Stromal cell of bone marrow (primary cell): ENCODE measurements around the gene CDK5R1.

Experiments
- DNase-seq: peaks from one replicate; pipeline ENCODE4 v3.0.0-alpha.2; 2012; ENCODE audit warnings: low read depth

The CDK5R1 gene

DNA sequence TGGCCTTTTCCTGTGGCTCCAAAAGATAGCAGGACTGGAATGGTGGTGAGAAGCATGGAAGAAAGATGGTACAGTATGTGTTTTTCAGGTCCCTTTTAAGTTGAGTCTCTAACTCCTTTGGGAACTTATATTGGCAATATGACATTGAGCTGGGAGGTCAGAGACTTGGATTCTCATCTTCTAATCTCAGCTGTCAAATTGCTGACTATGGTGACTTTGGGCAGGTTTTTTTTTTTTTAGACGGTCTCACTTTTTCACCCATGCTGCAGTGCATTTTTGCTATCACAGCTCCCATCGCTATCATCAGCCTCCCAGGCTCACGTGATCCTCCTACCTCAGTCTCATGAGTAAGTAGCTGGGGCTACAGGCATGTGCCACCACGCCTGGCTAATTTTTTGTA lies 15.1 kb upstream of the CDK5R1 start:
- DNase-seq = no peak

DNA sequence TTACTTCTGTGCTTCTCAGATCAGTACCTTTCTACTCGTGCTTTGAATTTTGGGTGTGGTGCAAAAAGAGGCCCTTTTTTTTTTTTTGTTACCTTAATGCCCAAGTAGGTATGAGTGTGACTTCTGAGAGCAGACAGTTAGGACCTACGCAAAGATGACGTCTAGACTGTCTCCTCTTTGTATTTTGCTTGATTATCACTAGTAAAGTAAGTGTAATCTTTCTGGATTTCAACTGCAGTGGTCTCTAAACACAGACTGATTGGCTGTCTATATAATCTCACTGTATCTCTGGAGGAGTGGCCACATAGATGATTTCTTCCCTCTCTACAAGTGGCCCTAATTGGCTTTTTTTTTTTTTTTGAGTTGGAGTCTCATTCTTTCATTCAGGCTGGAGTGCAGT lies 11.5 kb upstream of the CDK5R1 start:
- no peak for DNase-seq

DNA sequence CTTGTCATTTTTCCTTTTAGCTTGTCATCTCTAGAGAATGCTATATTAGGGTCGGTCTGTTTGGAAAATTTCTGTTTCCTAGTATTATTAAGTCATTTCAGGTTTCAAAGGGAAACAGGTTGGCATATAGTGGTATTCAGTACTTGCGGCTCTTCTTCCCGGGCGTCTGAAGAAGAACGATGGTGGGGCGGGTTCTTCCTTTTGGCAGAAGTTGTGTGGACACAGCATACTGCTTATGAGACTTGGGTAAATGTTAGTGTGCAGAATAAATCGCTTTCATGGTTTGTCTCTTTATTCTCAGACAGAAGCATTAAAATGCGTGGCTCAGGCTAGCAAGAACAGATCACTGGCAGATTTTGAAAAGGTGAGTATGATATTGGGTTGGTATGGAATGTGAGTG lies 9.6 kb upstream of the CDK5R1 start:
- no peak for DNase-seq

DNA sequence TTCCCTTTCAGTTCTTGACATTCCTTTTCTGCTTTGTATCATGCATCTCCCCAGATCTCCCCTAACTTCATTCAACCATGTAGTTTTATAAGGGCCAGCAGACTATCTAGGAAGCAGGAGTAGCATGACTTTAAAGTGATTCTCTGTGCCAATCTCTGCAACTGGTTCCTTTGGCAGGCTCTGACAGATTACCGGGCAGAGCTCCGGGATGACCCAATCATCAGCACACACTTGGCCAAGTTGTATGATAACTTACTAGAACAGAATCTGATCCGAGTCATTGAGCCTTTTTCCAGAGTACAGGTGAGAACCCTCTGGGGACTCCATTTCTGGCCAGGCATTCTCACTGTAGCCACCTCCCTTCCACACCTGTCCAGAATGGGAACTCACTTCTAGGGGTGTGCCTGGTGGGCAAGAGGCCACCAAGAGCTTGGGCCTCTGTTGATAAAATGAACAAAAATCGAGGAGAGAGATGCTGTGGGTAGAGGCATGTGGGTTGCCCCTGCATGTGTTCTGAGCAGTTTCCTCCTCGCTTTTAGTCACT lies 7.6 kb upstream of the CDK5R1 start:
- DNase-seq = no peak

- DNase-seq = no peak
Measured at GRCh38 chr17:32481193-32481592, 5.6 kb upstream of the CDK5R1 start.

- no peak for DNase-seq
Measured at GRCh38 chr17:32482568-32483320, 4.0 kb upstream of the CDK5R1 start.

DNA sequence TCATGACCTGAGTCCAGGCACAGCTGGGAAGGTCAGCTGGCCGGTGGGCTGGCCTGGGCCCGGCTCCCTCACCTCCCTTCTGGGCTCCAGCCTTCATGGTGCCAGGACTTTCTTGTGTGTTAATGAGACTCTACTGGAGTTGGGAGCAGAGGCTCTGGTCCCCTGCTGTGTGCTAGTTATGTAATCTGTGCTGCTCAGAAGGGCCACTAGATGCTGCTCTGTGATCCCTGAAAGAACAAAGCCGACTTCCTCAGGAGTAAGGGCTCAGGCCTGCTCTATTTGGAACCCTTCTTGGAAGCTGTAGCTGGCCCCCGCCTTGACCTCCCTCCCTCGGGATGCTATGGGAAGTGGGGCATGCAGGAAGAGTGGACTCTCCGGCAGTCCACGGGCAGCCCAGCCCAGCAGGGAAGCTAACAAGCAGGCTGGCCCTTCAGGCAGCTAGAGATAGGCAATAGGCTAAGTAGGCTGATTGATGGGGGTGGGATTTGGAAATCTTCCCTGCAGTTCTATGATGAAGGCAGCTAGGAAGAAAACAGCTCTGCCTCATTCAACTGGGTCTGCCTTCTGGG lies 3.3 kb upstream of the CDK5R1 start:
- peak; percentile 84 for DNase-seq

GRCh38 chr17:32484041-32484461 lies 2.7 kb upstream of the CDK5R1 start:
- DNase-seq = no peak

DNA sequence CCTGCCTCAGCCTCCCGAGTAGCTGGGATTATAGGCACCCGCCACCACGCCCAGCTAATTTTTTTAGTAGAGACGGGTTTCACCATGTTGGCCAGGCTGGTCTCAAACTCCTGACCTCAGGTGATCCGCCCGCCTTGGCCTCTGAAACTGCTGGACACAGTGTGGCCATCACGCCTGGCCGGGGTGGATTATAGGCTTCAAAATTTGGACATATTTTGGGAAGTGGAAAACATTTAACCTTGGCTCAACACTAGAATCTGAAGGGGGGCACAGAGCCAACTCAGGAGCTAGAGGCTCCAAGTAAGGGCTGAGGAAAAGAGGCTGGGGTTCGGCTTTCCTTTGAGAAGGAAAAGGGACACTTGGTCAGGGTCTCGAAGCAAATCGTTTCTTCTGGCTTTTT lies 2.2 kb upstream of the CDK5R1 start:
- no peak for DNase-seq

- DNase-seq = no peak
Measured at GRCh38 chr17:32485261-32486110, 1.3 kb upstream of the CDK5R1 start.

- peak; percentile 50 for DNase-seq
Measured at GRCh38 chr17:32486111-32486700, 587 bp upstream of the CDK5R1 start.

- DNase-seq = no peak
Measured at GRCh38 chr17:32487473-32488176, 832 bp downstream of the CDK5R1 start.

DNA sequence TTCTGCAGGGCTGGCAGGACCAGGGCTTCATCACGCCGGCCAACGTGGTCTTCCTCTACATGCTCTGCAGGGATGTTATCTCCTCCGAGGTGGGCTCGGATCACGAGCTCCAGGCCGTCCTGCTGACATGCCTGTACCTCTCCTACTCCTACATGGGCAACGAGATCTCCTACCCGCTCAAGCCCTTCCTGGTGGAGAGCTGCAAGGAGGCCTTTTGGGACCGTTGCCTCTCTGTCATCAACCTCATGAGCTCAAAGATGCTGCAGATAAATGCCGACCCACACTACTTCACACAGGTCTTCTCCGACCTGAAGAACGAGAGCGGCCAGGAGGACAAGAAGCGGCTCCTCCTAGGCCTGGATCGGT lies 1.4 kb downstream of the CDK5R1 start:
- DNase-seq = no peak

- no peak for DNase-seq
Measured at GRCh38 chr17:32488604-32489180, 1.9 kb downstream of the CDK5R1 start.

DNA sequence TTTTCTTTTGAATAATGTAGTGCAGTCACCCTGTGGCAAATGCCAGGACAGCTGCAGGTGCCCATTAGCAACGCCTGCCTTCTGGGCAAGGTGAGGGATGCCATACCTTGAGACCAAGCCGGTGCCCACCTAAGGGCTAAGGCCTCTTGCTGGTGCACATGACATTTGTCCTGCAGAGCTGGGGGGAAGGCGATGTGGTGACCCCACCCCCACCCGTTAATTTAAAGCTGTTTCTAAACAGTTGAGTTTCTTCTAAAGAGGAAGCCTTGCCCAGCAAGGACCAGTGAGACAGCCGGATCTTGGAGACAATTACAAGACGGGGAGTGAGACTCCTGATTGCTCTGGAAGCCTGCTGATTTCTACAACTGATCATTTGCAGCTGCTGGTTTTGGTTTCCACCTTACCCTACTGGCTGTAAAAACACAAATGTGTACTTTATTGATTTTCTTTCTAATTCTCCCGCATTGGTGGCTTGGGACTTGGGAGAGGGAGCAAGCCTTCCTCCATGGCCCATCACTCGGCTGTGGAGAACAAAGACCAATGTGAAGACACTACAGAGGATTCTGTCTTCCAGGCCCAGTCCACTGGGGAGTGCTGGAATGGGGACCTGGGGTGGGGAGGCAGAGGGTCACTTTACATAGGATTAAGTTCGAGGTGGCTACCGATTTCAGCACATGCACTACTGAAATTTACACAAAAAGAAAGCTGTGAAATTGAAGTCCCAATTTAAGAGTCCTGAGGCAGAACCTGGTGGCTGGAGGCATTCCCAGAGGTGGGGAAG lies 2.7 kb downstream of the CDK5R1 start:
- no peak for DNase-seq

DNA sequence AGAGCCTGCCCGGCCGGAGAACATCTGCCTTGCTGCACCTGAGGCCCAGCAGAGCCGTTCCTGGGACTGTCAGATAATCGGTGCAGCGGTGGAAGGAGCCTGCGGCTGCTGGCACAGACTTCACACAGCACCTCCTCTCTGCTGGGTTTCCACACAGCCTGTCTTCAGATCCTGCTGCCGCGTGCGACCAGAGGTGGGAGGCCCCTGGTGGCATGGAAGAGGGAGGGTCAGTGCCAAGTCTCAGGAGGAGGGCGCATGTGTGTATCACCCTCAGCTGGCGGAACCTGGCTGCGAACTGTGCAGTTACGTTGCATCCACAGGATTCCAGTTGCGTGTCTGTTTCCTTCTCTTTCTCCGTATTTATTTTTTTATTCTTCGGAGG lies 3.3 kb downstream of the CDK5R1 start:
- DNase-seq = no peak

GRCh38 chr17:32491371-32492263 lies 4.8 kb downstream of the CDK5R1 start:
- DNase-seq = no peak

DNA sequence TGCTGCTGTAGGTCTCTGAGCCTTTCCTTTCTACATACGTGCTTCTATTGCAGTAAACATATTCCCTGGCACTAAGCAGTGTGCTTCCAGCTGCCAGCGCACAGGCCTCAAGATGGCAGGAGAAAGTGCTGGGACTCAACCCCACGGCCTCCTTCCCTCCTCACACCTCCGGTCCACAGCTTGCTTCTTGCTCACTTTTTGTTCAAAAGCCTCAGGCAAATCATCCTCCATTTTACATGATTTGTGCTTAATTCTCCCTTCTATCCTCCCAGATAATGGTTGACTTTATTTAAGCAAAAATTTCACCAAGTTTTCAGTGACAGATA lies 5.4 kb downstream of the CDK5R1 start:
- no peak for DNase-seq

DNA sequence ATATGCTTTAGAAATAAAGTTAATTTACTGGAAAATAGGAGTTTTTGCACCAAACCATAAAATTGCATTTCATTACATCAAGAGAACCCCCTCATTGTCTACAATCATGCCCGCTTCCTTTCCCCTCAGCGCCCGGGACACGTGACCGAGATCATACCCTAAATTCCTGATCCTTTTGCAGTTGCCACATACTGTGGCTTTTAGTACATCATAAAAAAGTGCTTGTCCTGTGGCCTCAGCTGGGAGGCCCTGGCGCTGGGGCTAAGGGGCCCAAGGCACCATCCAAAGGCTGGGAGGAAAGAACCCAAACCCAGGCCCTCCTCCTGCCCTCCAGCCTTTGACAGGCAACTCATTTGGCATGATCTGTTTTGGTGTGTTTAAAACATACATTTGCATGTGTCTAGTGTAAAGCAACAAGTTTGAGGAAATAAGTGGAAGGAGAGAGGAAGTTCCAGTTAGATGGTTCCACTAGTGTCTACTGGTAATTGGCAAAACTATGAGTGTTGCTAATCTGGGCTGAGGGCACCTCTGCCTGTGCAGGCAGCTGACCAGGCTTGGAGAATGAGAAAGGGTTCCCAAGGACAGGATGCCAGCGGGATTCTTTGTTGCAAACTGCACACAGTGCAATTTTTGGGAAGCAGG lies 6.0 kb downstream of the CDK5R1 start:
- no peak for DNase-seq
